IPS-NIHi7 (cell line): ENCODE results near the gene PLBD1.

Experiments
- DNase-seq: peaks from one replicate; pipeline ENCODE4 v3.0.0; 2012; ENCODE audit warnings: mixed read lengths; ENCODE audit errors: extremely low spot score

Gene PLBD1

GRCh38 chr12:14570231-14570630, 2.5 kb upstream of the PLBD1 start:
- DNase-seq: no peak

- no peak for DNase-seq
Observed at GRCh38 chr12:14564336-14564959, 3.2 kb downstream of the PLBD1 start.

- DNase-seq: no peak
Observed at GRCh38 chr12:14563046-14563445, 4.6 kb downstream of the PLBD1 start.

- no peak for DNase-seq
Observed at GRCh38 chr12:14562279-14562678, 5.4 kb downstream of the PLBD1 start.

- DNase-seq: no peak
Observed at GRCh38 chr12:14561677-14562238, 5.9 kb downstream of the PLBD1 start.

GRCh38 chr12:14560904-14561574, 6.6 kb downstream of the PLBD1 start:
- no peak for DNase-seq

- DNase-seq: no peak
Observed at GRCh38 chr12:14558473-14558959, 9.2 kb downstream of the PLBD1 start.

- no peak for DNase-seq
Observed at GRCh38 chr12:14557966-14558365, 9.7 kb downstream of the PLBD1 start.

GRCh38 chr12:14554281-14555007, 13.2 kb downstream of the PLBD1 start:
- DNase-seq: peak; percentile 33

- no peak for DNase-seq
Observed at GRCh38 chr12:14548609-14549008, 19.1 kb downstream of the PLBD1 start.

GRCh38 chr12:14547571-14547970, 20.1 kb downstream of the PLBD1 start:
- no peak for DNase-seq

GRCh38 chr12:14545144-14546124, 22.2 kb downstream of the PLBD1 start:
- DNase-seq: no peak

GRCh38 chr12:14540801-14541462, 26.8 kb downstream of the PLBD1 start:
- no peak for DNase-seq

- DNase-seq: no peak
Observed at GRCh38 chr12:14537088-14537487, 30.6 kb downstream of the PLBD1 start.

- no peak for DNase-seq
Observed at GRCh38 chr12:14532152-14532551, 35.5 kb downstream of the PLBD1 start.

- no peak for DNase-seq
Observed at GRCh38 chr12:14525964-14526363, 41.7 kb downstream of the PLBD1 start.

GRCh38 chr12:14521822-14522221, 45.9 kb downstream of the PLBD1 start:
- DNase-seq: no peak

GRCh38 chr12:14514946-14515345, 52.7 kb downstream of the PLBD1 start:
- no peak for DNase-seq

- DNase-seq: peak; percentile 58
Observed at GRCh38 chr12:14514154-14514842, 53.4 kb downstream of the PLBD1 start.

- no peak for DNase-seq
Observed at GRCh38 chr12:14510574-14510973, 57.1 kb downstream of the PLBD1 start.
